NCI-H510A (cell line): ENCODE measurements around the gene FRMPD4.
A peak's percentile ranks its signal among the peaks of the same experiment; 100 is the strongest.

ENCODE experiments used
- DNase-seq: peaks from one replicate; lab custom pipeline; 2025; lab: John Stamatoyannopoulos, UW

FRMPD4 gene

GRCh38 chrX:12672367-12673106 is 534.3 kb downstream of the FRMPD4 start:
- no peak for DNase-seq

- DNase-seq, result no peak
Measured at GRCh38 chrX:12673487-12673886, 535.2 kb downstream of the FRMPD4 start.

DNA sequence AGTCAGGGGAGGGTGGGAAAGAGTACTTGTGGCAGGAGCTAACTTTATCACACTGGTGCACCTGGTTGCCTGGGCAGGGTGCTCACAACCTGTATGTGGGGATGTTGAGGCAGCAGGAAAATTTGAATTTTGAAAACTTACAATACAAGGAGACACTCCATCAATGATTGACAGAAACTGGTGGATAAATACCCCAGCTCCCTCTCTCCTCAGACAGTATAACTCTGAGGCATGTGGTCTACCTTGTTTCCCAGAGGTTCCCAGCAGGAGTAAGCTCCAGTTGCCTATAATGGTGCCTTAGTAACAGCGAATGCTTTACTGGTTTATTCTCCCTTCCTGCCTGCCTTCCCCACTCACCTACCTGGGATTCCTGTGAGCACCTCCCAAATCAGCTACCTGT is 541.2 kb downstream of the FRMPD4 start:
- no peak for DNase-seq

DNA sequence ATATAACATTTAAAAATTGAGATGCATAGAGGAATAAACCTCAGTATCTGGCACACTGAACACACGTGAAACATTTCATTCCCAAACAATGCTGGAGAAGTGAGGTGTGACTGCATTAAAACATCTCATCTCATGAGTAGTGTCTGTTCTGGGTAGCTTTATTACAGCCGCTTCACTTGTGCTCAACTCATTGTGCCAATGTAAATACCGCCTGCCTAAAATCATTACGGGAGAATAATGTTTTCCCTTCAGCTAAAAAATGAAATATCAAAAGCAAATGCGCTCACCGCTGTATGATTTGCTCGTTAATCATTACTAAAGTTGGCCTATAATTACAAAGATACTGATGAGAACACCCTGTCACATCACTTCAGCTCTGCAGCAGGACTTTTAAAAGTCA is 542.8 kb downstream of the FRMPD4 start:
- no peak for DNase-seq

DNA sequence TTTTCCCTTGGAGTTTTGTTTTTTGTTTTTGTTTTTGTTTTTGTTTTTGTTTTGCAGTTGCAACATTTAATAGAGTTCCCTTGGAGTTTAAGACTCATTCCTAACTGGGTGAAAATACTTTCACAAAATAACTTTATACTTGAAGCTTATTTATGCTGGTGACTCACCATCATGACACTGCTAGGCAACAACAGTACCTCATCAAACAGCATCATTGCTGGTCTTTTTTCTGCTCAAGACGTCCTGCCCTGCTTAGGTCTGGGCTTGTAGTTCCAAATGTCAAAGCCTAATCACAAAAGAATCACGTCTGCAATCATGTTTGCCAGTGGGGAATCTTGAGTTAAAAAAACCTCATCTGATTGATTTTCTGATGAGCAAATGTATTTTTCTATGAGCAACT is 547.3 kb downstream of the FRMPD4 start:
- DNase-seq, result no peak

DNA sequence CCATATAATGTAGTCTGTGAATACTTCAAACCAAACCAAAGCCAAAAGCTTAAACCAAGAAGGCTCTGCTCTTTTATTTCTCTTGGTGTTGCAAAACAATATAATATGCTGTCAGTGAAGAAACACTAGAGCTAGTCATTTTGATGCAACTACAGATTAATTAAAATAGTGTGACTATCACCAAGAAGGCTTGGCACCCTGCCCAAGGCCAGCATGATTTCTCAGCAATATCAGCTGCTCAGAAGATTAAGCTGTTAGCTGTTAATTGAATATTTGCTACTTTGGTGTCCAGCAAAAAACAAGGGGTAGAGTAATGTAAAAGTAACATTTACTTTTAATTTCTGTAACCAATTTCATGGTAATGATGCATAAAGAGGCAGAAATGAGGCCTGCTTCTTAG is 548.1 kb downstream of the FRMPD4 start:
- DNase-seq, result no peak

DNA sequence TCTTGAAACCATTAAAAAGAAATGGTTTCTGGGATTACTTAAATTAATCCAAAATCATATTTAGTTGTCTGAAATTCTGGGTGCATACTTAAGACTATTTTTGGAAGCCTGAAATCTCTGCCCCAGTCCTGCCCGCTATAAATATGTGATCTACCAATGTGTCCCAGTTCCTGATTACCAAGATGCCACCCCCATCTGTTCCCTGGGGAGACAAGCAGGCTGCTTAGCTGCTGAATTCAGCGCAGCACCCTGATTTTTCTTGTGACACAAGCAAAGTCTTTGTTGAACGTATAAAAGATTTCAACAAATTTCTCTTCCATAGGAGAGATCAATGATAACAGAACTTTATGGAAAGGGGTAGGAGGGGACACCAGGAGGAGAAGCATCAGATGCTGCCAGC is 552.4 kb downstream of the FRMPD4 start:
- no peak for DNase-seq

DNA sequence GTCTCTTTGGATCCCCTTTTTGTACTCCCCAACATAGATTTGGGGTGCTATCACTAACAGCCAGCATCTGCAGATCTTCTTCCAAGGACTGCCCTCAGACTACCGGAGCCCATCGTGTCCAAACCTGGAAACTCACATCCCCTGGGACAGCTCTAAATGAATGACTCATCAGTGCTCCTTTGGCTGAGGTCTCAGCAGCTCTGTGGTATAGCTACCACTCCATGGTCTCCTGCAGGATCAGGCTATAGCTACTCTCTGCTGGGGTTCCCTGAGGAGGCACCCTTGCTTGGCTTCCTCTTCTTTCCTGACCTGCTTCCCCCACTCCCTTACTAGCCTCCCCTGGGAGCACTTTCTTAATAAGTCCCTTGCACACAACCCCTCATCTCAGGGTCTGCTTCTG is 555.5 kb downstream of the FRMPD4 start:
- DNase-seq, result no peak

DNA sequence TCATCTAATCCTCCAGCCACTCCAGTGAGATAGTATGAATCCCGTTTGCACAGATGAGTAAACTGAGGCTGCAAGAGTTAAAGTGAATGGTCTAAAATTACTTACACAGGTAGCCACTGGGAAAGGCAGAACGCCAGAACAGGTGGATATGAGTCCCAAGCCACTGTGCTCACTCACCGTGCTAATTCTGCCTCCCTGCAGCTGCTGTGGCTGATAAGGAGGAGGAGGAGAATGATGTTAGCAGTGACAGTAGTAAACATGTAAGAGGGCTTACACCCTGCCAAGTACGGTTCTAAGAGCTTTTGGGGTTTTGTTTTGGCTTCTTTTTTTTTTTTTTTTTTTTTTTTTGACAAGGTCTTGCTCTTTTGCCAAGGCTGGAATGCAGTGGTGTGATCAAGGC is 562.5 kb downstream of the FRMPD4 start:
- no peak for DNase-seq

DNA sequence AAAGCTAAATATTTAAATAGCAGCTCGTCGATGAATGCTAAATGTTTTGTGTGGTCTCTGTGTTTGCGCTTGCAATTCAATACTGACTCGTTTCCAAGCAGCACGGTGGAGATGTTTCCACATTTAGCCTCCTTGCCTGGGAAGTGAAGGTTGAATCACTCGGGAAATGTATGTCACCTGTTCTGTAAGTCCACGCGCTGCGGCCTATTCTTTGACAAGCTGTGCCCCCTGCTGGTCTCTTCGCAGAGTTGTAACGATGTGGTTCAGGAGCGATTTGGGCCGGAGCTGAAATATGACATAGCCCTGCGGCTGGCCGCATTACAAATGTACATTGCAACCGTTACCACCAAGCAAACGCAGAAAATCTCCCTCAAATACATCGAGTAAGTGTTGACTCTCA is 563.4 kb downstream of the FRMPD4 start:
- peak; percentile 48 for DNase-seq

DNA sequence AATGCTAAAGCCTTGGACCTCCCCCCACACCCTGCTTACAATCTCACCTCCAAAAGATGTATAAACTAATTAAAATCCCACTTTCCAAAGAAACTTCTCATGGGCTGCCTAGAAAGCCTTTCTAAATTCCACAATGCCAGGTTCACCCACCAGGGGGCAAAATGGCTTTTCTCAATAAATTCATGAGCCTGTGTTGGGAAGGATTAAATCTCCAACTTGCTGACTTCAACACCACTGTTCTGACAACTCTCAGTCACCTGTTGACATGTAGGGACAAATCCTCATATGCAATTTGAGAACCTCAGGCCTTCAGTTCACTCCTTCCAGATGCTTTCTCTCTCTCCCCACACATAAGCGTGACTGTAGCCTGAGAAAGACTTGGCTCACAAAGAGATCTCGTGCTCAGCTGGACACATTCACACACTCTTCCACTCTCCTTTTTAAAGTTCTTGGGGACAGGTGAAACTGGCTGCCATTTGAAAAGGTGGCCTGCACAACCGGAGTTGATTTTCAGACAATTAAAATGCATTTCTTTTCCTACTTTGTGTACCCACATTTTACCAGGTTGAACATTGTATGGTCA is 564.3 kb downstream of the FRMPD4 start:
- DNase-seq, result no peak

DNA sequence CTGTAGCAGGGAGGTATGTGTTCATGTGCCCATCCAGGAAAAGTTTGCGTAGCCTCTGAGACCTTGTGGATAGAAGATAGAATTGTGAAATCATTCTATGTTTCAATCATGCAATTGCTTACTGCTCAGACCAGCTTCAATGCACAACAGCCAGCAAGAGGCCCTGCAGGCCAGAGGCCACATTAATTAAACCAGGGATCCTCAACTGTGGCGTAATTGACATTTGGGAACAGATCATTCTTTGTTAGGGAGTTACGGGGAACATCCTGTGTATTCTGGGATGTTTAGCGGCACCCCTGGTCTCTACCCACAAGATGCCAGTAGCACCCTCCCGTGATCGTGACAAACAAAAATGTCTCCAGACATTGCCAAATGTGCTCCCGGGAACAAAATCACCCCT is 566.4 kb downstream of the FRMPD4 start:
- no peak for DNase-seq

DNA sequence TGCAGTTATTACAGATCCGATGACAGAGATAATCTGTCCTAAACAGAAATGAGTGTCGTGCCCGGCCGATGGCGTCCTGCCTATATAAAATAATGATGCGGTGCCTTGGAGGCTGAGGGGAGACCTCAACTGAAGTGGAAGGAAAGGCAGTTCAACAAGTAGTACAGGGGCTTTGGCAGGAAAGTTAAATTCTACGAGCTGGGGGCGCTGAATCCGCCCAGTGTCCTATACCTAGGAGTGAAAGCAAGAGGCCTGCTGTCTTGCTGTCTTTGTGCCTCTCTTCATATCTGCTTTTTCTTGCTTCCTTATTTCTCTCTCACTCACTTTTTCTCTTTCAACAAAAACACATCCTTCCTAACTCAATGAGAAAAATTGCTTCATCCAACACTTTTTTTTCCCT is 570.8 kb downstream of the FRMPD4 start:
- no peak for DNase-seq

DNA sequence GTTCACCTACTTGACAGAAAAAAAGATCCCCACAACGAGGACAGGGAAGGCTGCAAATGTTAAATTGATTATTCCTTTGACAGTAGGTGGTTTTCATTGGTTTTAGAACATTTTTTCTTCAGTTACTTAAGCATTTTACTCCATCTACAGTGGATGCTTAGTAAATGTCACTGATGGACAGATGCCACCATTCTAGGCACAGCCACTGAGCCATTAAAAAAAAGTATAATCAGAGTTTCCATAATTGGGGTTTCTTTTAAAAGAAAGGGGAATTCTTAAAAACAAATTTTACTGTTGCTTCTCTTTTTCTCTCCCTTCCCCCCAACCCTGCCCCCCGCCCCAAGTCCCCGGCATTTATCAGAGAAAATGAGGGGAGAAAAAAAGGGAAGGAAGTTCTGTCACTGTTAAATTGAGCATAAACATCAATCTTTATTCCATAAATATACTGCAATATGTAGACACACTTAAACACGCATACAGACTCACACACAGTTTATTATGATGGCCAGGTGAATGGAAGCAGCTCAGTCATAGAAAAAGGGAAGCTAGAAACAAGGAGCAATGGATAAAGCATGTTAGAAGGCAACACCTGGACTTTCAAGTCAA is 573.3 kb downstream of the FRMPD4 start:
- no peak for DNase-seq

- no peak for DNase-seq
Measured at GRCh38 chrX:12716574-12716973, 578.3 kb downstream of the FRMPD4 start.

- DNase-seq, result no peak
Measured at GRCh38 chrX:12719837-12720236, 581.6 kb downstream of the FRMPD4 start.

DNA sequence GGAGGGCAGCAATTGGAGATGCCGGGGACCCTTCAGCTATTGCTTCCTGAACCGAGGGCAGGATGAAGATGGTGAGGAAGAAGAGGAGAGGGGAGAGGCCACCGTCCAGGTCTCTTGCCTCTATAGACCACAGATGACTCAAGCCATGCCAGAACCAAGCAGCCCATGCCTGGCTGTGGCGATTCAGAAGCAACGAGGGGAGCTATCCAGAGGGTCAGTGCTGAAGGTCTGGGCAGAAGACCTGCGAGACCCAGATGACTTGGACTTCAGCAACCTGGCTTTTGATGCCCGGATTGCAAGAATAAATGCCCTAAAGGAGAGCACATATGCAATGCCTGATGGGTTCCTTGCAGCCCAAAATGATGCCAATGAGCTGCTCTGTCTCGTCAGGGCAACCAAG is 582.8 kb downstream of the FRMPD4 start:
- no peak for DNase-seq

- no peak for DNase-seq
Measured at GRCh38 chrX:12722314-12722713, 584.0 kb downstream of the FRMPD4 start.

- peak; percentile 59 for DNase-seq
Measured at GRCh38 chrX:12741416-12741815, 603.1 kb downstream of the FRMPD4 start.

- DNase-seq, result no peak
Measured at GRCh38 chrX:12747433-12747832, 609.2 kb downstream of the FRMPD4 start.

DNA sequence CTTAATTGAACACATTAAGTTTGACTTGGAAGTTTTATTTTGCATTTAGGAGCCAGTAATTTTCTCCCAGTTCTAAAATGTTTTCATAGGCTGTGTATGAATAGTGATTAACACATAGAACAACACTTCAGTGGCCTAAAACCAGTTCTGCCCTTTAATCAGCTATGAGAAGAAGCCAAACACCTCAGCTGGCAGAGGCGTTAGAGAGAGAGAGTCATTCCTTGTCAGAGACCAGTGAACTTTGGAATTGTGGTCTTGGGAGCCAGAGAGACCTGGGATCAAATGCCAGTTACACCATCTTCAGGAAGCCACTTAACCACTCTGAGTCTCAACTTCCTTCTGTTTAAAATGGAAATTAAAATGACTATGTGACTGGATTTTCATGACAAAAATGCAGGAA is 613.6 kb downstream of the FRMPD4 start:
- DNase-seq, result no peak

- no peak for DNase-seq
Measured at GRCh38 chrX:12753366-12753765, 615.1 kb downstream of the FRMPD4 start.

DNA sequence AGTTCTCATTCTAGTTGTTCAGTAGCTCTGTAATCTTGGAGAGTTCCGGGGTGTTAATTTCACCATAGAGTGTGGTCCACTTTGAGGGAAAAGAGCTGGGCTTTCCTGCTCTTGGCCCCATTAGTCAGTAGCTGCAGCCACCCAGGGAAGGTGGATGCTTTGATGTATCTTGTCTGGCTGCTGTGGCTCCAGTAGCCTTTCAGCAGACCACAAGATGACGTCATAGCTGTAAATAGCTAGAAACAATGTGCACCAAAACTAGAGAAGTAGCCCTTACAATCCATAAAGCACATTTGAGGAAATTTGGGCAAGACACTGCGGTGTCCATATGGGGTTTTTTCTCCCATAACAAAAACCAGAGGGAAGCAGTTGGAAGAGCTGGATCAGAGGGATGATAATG is 620.0 kb downstream of the FRMPD4 start:
- no peak for DNase-seq

- DNase-seq, result no peak
Measured at GRCh38 chrX:12767856-12768255, 629.6 kb downstream of the FRMPD4 start.
